Neural progenitor cell (in vitro differentiated cells): ENCODE measurements around the gene MYH7B.

Experiments
- CTCF ChIP-seq: fragments of 200-600 bp; sonication (generic); IDR thresholded peaks from 2 replicates; pipeline ENCODE4 v1.5.1; 2017; ENCODE audit warnings: antibody characterized with exemption, mild to moderate bottlenecking
- EZH2 ChIP-seq: fragments of 200-600 bp; sonication (generic); IDR thresholded peaks from 2 replicates; pipeline ENCODE4 v1.6.1; 2017; ENCODE audit warnings: antibody characterized with exemption, mild to moderate bottlenecking, moderate library complexity
- EZH2phosphoT487 ChIP-seq: fragments of 200-600 bp; sonication (generic); IDR thresholded peaks from 2 replicates; pipeline ENCODE4 v1.6.1; 2017; ENCODE audit warnings: antibody characterized with exemption

- TF ChIP-seq CTCF = no peak
- TF ChIP-seq EZH2phosphoT487 = no peak
- no peak for TF ChIP-seq EZH2
These were observed 29.1 kb downstream of the MYH7B start for GRCh38 chr20:34984756-34985261.
